GM21390 (cell line): ENCODE data around the gene DAPK3.

Experiments
- ATAC-seq: cut with Tn5 transposase; IDR thresholded peaks from one replicate; pipeline ENCODE4 v1.9.1; 2021; ENCODE audit not compliant: unreplicated experiment

DAPK3 gene

DNA sequence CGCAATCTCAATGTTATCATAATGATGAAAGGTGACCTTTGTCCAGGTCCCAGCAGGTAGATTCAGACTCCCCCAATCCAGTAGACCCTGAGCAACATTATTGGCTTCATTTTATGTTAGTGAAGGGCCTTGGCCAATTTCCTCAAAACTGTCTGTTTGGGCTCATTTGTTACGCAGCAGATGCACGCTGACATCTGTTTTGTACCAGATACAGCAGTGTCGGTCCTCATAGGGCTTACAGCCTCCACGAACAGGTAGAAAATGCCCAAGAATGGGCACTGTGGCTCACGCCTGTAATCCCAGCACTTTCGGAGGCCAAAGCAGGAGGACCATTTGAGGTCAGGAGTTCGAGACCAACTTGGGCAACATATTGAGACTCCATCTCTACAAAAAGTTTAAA is 51.1 kb downstream of the DAPK3 start:
- ATAC-seq: no peak

DNA sequence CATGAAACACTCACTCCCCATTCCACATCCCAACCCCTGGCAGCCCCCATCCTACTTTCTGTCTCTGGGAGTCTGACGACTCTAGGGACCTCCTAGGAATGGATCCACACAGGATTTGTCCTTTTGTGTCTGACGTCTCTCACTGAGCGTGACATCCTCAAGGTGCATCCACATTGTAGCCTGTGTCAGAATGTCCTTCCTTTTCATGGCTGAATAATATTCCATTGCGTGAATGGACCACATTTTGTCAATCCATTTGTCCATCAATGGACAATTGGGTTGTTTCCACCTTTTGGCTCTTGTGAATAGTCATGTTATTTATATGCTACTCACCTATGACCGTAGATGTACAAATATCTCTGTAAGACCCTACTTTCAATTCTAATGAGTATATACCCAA is 54.9 kb downstream of the DAPK3 start:
- no peak for ATAC-seq

DNA sequence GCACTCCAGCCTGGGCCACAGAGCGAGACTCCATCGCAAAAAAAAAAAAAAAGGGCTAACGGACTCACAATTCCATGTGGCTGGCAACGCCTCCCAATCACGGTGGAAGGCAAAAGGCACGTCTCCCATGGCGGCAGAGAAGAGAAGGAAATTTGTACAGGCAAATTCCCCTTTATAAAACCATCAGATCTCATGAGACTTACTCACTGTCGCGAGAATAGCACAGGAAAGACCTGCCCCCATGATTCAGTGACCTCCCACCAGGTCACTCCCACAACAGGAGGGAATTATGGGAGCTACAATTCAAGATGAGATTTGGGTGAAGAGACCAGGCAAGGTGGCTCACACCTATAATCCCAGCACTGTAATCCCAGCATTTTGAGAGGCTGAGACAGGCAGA is 56.7 kb downstream of the DAPK3 start:
- ATAC-seq: no peak

DNA sequence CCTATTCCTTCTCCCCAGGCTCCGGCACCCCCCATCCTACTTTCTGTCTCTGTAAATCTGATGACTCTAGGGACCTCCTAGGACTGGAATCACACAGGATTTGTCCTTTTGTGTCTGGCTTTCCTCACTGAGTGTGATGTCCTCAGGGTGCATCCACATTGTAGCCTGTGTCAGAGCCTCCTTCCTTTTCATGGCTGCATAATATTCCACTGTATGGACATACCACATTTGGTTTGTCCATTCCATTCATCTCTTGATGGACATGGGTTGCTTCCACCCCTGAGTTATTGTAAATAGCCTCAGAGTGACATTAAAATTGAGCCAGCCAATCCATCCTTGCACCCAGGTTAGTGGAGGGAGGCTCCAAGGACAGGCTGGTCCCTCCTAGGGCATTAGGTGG is 60.8 kb downstream of the DAPK3 start:
- no peak for ATAC-seq
